K562 (cell line): Measurements from ENCODE around the gene NRAP. TPM values are rescaled to one million over a fixed set of nuclear protein-coding genes. Genes with fewer than 3 reads are reported as not detected.

Experiments used
- BACH1 ChIP-seq: fragments of 200-800 bp; sonication (Bioruptor generic); IDR thresholded peaks from 2 replicates; pipeline ENCODE4 v1.6.1; 2016; ENCODE audit warnings: missing genetic modification characterization, missing compliant biosample characterization
- KAT8 ChIP-seq: fragments of 450-650 bp; IDR thresholded peaks from 2 replicates; pipeline ENCODE4 v1.6.1; 2016; ENCODE audit warnings: low read depth, mild to moderate bottlenecking
- XRCC3 ChIP-seq: fragments of 450-650 bp; IDR thresholded peaks from 2 replicates; pipeline ENCODE4 v1.6.1; 2017; ENCODE audit warnings: mild to moderate bottlenecking, moderate library complexity
- ZHX1 ChIP-seq: fragments of 150-350 bp; conservative IDR thresholded peaks from 2 replicates; pipeline ENCODE4 v1.6.1; 2014; ENCODE audit warnings: low read length
- polyA plus RNA-seq, 8 experiments: library from polyadenylated mRNA; depleted of rRNA in 4 of 8; stranded (reverse) in 5 of 8; unstranded in 3 of 8; fragments of >200 nt; fragmentation: Nextera tagmentation in 2 of 8; fragmentation: Illumina TruSeq in 1 of 8; extraction: Ambion mirVana in 2 of 8; extraction: Trizol in 1 of 8; gene quantifications; 2 replicates each; pipeline versions ENCODE4 v1.2.1 to v1.2.3, GENCODE V29; 2011 to 2014; ENCODE audit warnings: inconsistent platforms in 1 of 8, missing spikeins in 1 of 8
- total RNA-seq, 7 experiments: library from RNA; depleted of rRNA in 6 of 7; stranded (reverse); fragments of >200 nt in 6 of 7; fragmentation: Illumina TruSeq in 2 of 7; extraction: Trizol in 2 of 7; gene quantifications; 2 replicates each; pipeline versions ENCODE4 v1.2.1 to v1.2.3, GENCODE V29; 2011 to 2021; ENCODE audit warnings: low replicate concordance in 1 of 7
- TF ChIP-seq, protein P1 (sequence below): sonication (generic); formaldehyde crosslinking; IDR thresholded peaks from 2 replicates; pipeline ENCODE4 v1.9.0; 2022; ENCODE audit warnings: mild to moderate bottlenecking, missing genetic modification reagents
- TF ChIP-seq, protein P2 (sequence below), 2 experiments: fragments of 150-350 bp in 1 of 2; IDR thresholded peaks; 2 replicates each; pipeline ENCODE4 v1.6.1; 2012 to 2016; ENCODE audit warnings: low read depth in 2 of 2, low read length in 2 of 2, mild to moderate bottlenecking in 1 of 2, moderate library complexity in 1 of 2

NRAP gene
- total and polyA plus RNA-seq, 9 of the 15 experiments (the other 6 are each of a cell fraction or from before 2014, with no cell fraction given), result not detected

DNA sequence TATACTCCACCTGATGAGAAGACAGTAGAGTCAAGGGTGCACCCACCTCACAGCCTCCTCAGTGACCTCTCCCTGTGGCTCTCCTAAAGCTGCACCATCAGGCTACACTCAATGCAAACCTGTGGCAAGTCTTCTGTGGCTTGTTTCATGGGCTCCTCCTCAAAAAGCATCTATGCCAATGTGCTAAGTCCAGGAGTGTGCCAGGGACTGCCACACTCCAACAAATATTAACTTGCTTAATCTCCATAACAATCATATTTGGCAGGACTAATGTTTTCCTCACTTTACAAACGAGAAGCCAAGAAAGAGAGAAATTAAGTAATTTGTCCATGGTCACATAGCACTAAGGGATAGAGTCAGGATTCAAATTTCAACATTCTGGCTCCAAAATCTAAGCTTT, 11.9 kb downstream of the NRAP start (continued):
- TF ChIP-seq ZHX1, result no peak
- no peak for TF ChIP-seq KAT8
- TF ChIP-seq, protein P1, sequence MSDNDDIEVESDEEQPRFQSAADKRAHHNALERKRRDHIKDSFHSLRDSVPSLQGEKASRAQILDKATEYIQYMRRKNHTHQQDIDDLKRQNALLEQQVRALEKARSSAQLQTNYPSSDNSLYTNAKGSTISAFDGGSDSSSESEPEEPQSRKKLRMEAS, result no peak
- TF ChIP-seq BACH1 (tag), result no peak
- TF ChIP-seq, protein P2, sequence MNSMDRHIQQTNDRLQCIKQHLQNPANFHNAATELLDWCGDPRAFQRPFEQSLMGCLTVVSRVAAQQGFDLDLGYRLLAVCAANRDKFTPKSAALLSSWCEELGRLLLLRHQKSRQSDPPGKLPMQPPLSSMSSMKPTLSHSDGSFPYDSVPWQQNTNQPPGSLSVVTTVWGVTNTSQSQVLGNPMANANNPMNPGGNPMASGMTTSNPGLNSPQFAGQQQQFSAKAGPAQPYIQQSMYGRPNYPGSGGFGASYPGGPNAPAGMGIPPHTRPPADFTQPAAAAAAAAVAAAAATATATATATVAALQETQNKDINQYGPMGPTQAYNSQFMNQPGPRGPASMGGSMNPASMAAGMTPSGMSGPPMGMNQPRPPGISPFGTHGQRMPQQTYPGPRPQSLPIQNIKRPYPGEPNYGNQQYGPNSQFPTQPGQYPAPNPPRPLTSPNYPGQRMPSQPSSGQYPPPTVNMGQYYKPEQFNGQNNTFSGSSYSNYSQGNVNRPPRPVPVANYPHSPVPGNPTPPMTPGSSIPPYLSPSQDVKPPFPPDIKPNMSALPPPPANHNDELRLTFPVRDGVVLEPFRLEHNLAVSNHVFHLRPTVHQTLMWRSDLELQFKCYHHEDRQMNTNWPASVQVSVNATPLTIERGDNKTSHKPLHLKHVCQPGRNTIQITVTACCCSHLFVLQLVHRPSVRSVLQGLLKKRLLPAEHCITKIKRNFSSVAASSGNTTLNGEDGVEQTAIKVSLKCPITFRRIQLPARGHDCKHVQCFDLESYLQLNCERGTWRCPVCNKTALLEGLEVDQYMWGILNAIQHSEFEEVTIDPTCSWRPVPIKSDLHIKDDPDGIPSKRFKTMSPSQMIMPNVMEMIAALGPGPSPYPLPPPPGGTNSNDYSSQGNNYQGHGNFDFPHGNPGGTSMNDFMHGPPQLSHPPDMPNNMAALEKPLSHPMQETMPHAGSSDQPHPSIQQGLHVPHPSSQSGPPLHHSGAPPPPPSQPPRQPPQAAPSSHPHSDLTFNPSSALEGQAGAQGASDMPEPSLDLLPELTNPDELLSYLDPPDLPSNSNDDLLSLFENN (IDR thresholded peaks at IDR 0.05; ENCODE audit: low read depth in 2 of 2, low read length in 2 of 2), result no peak
- no peak for TF ChIP-seq XRCC3
- TF ChIP-seq, all 486 proteins: peak for 0
